Lower leg skin (tissue), 4 donors: ENCODE measurements around the gene ZBTB4. TPM values are rescaled to one million over a fixed set of nuclear protein-coding genes. Genes with fewer than 3 reads are reported as not detected.

Experiments
- DNase-seq, 2 donors: peaks; one replicate each; pipeline ENCODE4 v3.0.0-alpha.2; 2019; ENCODE audit warnings: low spot score in 2 of 2
- H3K4me3 ChIP-seq: fragments of 200-600 bp; sonication (generic); 2 replicates; pipeline ENCODE4 v1.5.1; 2017; ENCODE audit warnings: mild to moderate bottlenecking, low read depth; ENCODE audit not compliant: poor library complexity, severe bottlenecking
- CTCF ChIP-seq, 3 donors: fragments of 450-650 bp; IDR thresholded peaks; one replicate each; pipeline ENCODE4 v1.5.1; 2016; ENCODE audit warnings: antibody characterized with exemption in 3 of 3, mild to moderate bottlenecking in 3 of 3, moderate library complexity in 2 of 3
- POLR2A ChIP-seq, 2 donors: fragments of 450-650 bp; IDR thresholded peaks; one replicate each; pipeline ENCODE4 v1.6.1; 2016 to 2017; ENCODE audit warnings: antibody characterized with exemption in 2 of 2, mild to moderate bottlenecking in 1 of 2, moderate library complexity in 1 of 2
- WGBS, 2 donors: methylation state at CpG; one replicate each; pipeline ENCODE4 v1.1.5; 2018; 5-methylcytosine and 5-hydroxymethylcytosine counted together
- intact Hi-C: fragments of 100-400 bp; cut with DNase I; formaldehyde crosslinking; loops from one replicate; pipeline ENCODE4 v1.15.0; 2023; ENCODE audit warnings: low total_unique reads
- total RNA-seq, 4 donors: library from RNA; depleted of rRNA; stranded (reverse); fragments of >200 nt; gene quantifications; one replicate each; pipeline ENCODE4 v1.1.0, GENCODE V29; 2016

The ZBTB4 gene
- total RNA-seq, 4 donors from 2014 or later, result 40.4 to 52.3 (median 47.7) TPM

GRCh38 chr17:7416323-7416722 is 63.1 kb downstream of the ZBTB4 start:
- intact Hi-C loops, result no loop called here
- no peak for TF ChIP-seq CTCF (IDR thresholded peaks at IDR 0.05)
- no peak for TF ChIP-seq POLR2A (IDR thresholded peaks at IDR 0.05)
- DNase-seq, result no peak
- 76 to 81% methylated on average over 6 of the region's 6 CpGs for WGBS, 2 donors
- H3K4me3 ChIP-seq, result no peak overlapping the region

- intact Hi-C loops, result no loop called here
- no peak overlapping the region for H3K4me3 ChIP-seq
- 83 to 84% methylated on average over 23 of the region's 23 CpGs for WGBS, 2 donors
- DNase-seq, result no peak
- TF ChIP-seq CTCF (IDR thresholded peaks at IDR 0.05), result no peak
- TF ChIP-seq POLR2A (IDR thresholded peaks at IDR 0.05), result no peak
Measured at GRCh38 chr17:7415784-7416183, 63.6 kb downstream of the ZBTB4 start.

- intact Hi-C loops, result no loop called here
- WGBS, 2 donors, result 84 to 88% methylated on average over 14 of the region's 14 CpGs
- no peak for DNase-seq
- H3K4me3 ChIP-seq, result no peak overlapping the region
- TF ChIP-seq POLR2A (IDR thresholded peaks at IDR 0.05) (no peak), CTCF (IDR thresholded peaks at IDR 0.05) (no peak)
Measured at GRCh38 chr17:7414837-7415236, 64.6 kb downstream of the ZBTB4 start.

GRCh38 chr17:7413346-7413985 is 66.0 kb downstream of the ZBTB4 start:
- TF ChIP-seq CTCF (IDR thresholded peaks at IDR 0.05) (no peak), POLR2A (IDR thresholded peaks at IDR 0.05) (no peak)
- no peak overlapping the region for H3K4me3 ChIP-seq
- intact Hi-C loops, result no loop called here
- 61 to 62% methylated on average over 6 of the region's 6 CpGs for WGBS, 2 donors
- no peak for DNase-seq

GRCh38 chr17:7411427-7411750 is 68.0 kb downstream of the ZBTB4 start:
- WGBS, 2 donors, result 89 to 96% methylated on average over 7 to 8 of the region's 8 CpGs
- no peak overlapping the region for H3K4me3 ChIP-seq
- no peak for DNase-seq
- no peak for TF ChIP-seq CTCF (IDR thresholded peaks at IDR 0.05)
- no peak for TF ChIP-seq POLR2A (IDR thresholded peaks at IDR 0.05)
- intact Hi-C loops, result no loop called here
